Islet precursor cell (in vitro differentiated cells): ENCODE results near the gene HARS2.
"Not testable (repeated sequence)": the region's sequence is repeated elsewhere in the genome, so short reads cannot be mapped to it uniquely, and the experiment has no call there.

Source experiments
- DNase-seq: peaks from one replicate; pipeline ENCODE4 v3.0.0-alpha.2; 2018

Gene HARS2

DNA sequence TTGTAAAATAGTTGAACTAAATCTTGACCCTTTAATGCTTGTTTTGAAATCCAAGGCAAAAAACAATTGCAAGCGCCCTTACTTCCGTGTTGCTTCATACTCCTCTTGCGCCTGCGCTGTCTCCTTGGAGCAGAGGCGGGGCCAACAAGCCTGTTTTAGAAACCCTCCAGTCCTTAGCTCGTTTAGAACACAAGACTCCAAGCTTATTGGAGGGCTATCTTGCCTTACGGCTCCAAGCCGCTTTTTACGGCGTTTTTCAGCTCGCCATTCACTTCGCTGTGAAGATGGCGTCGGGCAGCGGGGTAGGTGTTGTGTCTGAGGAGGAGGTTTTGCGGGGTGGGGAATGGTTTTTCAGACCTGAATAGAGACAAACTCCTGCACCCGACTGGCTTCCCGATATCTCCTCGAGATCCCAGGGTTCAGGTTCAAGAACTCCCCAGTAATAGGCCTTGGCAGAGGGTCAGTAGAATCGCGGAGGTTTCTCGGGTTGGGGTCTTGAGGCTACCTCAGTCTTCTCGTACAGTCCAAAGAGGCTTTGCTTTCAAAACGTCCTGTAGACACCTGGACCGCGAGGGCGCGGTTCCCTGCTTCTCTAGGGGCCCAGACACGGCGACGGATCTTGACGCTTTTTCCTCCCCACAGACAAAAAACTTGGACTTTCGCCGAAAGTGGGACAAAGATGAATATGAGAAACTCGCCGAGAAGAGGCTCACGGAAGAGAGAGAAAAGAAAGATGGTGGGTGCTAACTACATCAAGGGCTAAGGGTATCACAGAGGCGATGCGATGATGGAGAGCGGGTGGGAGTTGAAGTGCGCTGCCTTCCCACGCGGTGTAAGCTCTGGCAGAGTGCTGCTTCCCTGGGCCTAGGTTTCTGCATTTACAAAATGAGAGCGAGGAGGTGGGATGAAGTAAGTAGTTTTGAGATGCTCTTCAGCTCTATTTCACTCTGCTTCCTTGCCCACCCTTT is 9.2 kb downstream of the HARS2 start, which contains the start of gene ZMAT2:
ZMAT2 (plus strand) TSS at position 271 of the 968 bp plus-strand sequence; CDS start at position 285, 14 bp downstream.
- peak; percentile 98 for DNase-seq

DNA sequence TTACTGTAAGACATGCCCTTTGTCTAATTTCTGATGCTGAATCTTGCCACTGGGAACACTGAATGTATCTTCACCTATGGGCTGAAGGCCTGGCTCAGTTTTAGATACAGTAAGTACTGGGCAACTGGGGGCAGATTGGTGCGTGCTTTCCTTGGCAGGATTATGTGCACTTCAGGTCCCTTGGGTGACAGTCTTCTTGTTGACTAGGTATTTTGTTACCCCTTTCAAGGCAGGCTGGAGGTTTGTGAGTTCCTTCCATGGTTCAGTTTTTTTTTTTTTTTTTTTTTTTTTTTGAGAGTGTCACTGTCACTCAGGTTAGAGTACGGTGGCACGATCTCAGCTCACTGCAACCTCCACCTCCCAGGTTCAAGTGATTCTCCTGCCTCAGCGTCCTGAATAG is 16.6 kb downstream of the HARS2 start:
- no peak for DNase-seq

DNA sequence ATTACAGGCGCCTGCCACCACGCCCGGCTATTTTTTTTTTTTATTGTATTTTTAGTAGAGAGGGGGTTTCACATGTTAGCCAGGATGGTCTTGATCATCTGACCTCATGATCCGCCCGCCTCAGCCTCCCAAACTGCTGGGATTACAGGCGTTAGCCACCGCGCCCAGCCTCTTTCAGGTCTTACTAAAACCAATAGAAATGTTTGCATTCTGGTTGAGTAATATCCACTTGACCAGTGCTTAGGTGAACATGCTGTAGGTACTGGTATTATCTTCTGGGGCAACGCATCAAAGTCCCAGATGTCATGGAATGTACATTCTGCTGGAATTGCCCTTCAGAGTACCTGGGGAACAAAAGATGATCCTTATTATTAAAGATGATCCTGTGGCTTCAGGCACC is 17.5 kb downstream of the HARS2 start:
- DNase-seq, result not testable (repeated sequence)

DNA sequence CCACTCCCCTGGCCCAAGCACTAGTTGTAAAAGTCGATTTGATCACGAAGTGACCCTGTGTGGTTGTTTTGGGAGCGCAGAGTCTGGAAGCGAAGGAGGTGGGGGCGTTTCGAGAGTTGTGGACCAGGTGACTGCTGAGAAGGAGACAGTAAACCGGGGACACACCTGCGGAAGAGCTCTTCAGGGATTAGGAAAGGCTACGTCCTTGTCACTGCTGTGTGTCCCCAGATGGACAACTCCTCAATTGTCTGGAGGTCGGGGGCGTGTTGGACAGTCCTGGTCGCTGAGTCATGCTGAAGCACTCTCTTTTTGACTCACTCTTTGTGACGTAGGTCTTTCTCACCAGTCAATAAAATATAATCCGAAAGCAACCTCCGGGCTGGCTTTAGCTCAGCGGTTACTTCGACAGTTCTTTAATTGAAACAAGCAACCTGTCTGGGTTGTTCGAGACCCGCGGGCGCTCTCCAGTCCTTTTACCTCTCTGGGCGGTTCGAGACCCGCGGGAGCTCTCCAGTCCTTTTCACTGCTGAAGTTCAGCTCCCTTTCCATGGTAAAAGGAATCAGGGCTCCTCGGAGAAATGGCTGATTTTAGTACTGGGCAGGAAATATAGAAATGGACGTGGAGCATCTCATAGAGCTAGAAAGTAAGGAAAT is 19.8 kb downstream of the HARS2 start:
- peak; percentile 99 for DNase-seq

DNA sequence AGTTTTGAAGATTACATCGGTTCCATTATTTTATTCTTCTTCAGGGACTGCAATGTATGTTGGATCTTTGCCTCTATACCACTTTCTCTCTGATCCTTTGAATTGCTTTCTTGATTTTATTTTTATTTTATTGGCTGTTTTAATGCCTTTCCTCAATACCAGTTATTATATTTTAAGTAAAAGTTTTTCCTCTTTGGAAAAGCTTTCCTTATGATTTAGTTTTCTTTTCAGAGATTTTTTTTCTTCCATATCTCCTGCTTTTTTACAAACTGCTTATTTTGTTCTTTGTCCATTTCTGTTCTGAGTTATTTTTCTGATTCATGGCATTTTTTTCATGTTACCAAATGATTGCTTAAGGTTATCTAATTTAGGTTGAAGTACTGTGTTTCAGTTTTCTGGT is 20.5 kb downstream of the HARS2 start:
- no peak for DNase-seq

DNA sequence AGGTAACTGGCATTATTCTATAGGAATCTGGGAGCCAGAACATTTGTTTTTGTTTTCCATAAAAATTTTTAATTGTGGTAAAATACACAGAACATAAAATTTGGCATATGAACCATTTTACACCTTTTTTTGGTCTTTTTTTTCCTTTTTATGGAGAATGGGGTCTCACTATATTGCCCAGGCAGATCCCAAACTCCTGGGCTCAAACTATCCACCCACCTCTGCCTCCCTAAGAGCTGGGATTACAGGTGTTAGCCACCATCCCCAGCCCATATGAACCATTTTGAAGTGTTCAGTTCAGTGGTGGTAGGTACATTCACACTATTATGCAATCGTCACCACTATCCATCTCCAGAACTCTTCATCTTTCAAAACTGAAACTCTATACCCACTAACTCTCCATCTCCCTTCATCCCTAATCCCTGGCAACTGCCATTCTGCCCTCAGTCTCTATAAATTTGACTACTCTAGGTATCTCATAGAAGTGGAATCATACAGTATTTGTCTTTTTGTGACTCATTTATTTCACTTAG is 22.4 kb downstream of the HARS2 start:
- DNase-seq, result no peak

DNA sequence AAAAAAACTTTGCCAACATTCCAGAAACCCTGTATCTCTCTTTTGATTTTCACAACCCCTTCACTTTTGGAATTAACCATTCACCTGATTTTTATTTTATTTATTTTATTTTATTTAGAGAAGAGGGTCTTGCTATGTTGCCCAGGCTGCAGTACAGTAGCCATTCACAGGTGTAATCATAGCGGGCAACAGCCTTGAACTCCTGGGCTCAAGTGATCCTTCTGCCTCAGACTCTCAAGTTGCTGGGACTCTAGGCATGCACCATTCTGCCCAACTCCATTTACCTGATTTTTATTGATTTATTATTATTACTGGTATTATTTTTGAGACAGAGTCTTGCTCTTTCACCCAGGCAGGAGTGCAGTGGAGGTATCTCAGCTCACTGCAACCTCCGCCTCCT is 25.0 kb downstream of the HARS2 start:
- DNase-seq, result not testable (repeated sequence)

DNA sequence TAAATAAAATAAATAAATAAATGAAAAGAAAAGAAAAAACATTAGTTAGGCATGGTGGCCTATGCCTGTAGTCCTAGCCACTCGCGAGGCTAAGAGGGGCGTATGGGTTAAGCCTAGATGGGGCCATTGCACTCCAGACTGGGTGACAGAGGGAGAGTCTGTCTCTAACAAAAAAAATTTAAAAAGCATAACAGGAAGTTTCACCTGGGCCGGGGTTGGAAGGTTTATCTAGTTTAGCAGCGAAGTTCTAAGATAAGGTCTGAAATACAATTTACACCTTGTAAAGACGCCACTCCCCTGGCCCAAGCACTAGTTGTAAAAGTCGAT is 27.0 kb downstream of the HARS2 start:
- no peak for DNase-seq

DNA sequence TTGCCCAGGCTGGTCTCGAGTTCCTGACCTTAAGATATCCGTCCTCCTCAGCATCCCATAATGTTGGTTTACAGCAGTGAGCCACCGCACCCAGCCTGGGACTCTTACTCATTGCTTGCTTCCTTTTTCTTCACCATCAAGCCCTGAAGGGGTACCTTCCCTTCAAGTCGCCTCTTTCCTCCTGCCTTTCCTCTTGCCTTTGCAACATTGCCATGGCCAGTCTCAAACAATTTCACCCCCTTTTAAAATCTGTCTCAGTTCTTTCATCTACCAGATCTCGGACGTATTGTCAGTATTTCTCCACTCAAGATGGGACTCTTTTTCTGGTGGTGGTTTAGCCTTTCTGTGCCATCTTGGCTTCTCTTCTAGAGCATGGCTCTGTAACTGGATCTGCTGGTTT is 29.5 kb downstream of the HARS2 start:
- DNase-seq, result not testable (repeated sequence)

DNA sequence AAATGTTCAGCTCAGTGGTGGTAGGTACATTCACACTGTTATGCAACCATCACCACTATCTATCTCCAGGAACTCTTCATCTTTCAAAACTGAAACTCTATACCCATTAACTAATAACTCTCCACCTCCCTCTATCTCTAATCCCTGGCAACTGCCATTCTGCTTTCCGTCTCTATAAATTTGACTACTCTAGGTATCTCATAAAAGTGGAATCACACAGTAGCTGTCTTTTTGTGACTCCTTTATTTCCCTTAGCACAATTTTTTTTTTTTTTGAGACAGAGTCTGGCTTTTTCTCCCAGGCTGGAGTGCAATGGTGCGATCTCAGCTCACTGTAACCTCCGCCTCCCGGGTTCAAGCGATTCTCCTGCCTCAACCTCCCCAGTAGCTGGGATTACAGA is 30.1 kb downstream of the HARS2 start:
- not testable (repeated sequence) for DNase-seq

DNA sequence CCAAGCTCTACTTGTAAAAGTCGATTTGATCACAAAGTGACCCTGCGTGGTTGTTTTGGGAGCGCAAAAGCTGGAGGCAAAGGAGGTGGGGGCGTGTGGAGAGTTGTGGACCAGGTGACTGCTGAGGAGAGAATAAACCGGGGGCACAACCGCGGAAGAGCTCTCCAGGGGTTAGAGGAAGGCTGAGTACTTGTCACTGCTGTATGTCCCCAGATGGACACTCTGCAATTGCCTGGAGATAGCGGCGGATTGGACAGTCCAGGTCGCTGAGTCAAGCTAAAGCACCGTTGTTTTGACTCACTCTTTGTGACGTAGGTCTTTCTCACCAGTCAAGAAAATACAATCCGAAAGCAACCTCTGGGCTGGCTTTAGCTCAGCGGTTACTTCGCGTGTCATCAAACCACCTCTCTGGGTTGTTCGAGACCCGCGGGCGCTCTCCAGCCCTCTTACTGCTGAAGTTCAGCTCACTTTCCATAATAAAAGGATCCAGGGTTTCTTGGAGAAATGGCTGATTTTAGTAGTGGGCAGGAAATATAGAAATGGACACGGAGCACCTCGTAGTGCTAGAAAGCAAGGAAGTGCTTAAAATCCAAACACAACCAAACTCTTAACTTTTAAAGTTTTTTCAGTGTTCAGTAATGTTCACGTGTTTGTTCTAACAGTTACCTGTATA is 34.7 kb downstream of the HARS2 start:
- DNase-seq, result peak; percentile 98

DNA sequence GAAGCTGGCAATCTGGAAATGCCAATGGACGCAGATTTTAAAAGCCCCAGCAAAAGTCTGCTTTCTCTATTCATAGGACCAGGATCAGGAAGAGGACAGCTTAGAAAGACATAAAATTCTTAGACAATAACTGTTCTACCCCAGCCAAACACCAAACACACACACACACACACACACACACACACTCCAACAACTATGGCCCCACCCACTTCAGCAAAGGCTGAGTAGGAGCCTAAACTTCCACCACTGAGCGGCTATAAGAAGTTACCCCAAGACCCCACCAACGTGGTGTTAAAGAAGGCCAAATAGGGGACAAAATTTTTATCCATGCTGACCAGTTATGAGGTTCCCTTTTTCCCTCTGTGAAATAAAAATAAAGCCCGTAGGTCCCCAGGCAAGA is 41.8 kb downstream of the HARS2 start:
- no peak for DNase-seq

DNA sequence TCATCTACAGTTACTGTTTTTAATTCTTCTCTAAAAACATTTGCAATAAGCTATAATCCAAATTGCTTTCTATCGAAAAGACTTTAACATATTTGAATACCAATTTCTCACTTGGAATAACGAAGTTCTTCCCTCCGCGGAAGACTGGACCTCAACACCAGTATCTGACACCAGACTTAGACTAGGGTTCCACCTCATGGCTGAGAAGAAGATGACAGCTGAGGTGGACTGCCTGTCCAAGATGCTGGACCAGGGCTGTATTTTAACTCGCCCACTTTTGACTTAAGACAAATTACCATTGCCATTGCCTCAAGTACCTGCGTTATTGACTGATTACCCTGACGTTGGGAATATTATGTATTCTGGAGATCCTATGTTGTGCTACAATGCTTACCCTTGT is 43.1 kb downstream of the HARS2 start:
- DNase-seq, result no peak

DNA sequence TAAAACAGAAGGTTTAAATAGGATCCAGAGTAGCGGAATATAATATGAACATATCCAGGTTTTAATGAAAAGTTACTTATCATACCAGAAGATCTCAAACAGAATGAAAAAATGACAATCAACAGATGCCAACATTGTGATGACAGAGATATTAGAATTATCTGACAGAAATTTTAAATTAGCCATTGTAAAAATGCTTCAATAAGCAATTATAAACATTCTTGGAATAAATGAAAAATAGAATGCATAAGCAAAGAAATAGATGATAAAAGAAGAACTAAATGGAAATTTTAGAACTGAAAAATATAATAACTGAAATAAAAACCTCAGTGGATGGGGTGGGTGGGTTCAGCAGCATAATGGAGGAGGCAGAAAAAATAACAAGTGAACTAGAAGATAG is 46.2 kb downstream of the HARS2 start:
- no peak for DNase-seq

DNA sequence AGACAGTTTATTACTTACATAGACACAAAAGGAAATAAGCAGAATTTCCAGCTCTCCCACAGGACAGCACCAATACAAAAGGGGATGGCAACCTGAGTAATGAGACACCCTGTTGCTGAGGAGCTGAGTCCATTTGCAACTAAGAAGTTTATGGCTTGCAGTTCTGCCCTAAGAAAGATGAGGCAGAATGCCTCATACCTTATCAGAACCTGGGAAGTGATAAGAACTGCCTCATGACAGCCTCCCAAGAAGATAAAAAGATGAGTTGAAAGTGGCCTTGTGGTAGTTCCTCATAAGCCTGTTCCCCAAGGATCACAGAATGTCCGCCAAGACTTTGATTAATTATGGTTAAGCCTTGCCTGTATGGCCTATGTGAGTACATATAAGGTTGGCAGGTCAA is 50.7 kb downstream of the HARS2 start:
- no peak for DNase-seq
